H9 (cell line): ENCODE data around the gene HIGD2B. TPM values are rescaled to one million over a fixed set of nuclear protein-coding genes. Genes with fewer than 3 reads are reported as not detected.

Experiments
- DNase-seq: peaks from one replicate; pipeline ENCODE4 v3.0.0-alpha.2; 2017
- H2AFZ ChIP-seq: one replicate; pipeline ENCODE4 v1.6.1; 2013; ENCODE audit warnings: mild to moderate bottlenecking, low read length, control low read depth, moderate library complexity
- H2AK5ac ChIP-seq: 2 replicates; pipeline ENCODE4 v1.6.1; 2013; ENCODE audit warnings: low read length, control low read depth, mixed read lengths; ENCODE audit not compliant: insufficient read length
- H2BK120ac ChIP-seq: one replicate; pipeline ENCODE4 v1.6.1; 2013; ENCODE audit warnings: low read depth, mild to moderate bottlenecking, low read length, control low read depth, inconsistent platforms; ENCODE audit not compliant: poor library complexity, severe bottlenecking
- H2BK12ac ChIP-seq: 2 replicates; pipeline ENCODE4 v1.6.1; 2013; ENCODE audit warnings: low read length, control low read depth, mixed read lengths, low read depth; ENCODE audit not compliant: insufficient read length
- H2BK15ac ChIP-seq: 2 replicates; pipeline ENCODE4 v1.6.1; 2013; ENCODE audit warnings: low read depth, low read length, control low read depth
- H2BK20ac ChIP-seq: one replicate; pipeline ENCODE4 v1.6.1; 2013; ENCODE audit warnings: low read depth, mild to moderate bottlenecking, low read length, control low read depth, inconsistent platforms; ENCODE audit not compliant: poor library complexity, severe bottlenecking
- H2BK5ac ChIP-seq: 2 replicates; pipeline ENCODE4 v1.6.1; 2013; ENCODE audit warnings: low read length, control low read depth, mixed read lengths; ENCODE audit not compliant: insufficient read length
- H3K14ac ChIP-seq: 2 replicates; pipeline ENCODE4 v1.6.1; 2013; ENCODE audit warnings: low read length, control low read depth; ENCODE audit not compliant: insufficient read depth
- H3K18ac ChIP-seq: 2 replicates; pipeline ENCODE4 v1.6.1; 2013; ENCODE audit warnings: low read depth, mild to moderate bottlenecking, mixed read lengths, low read length, control low read depth; ENCODE audit not compliant: insufficient read length
- H3K23ac ChIP-seq: 2 replicates; pipeline ENCODE4 v1.6.1; 2013; ENCODE audit warnings: low read length, control low read depth, mixed read lengths, low read depth; ENCODE audit not compliant: insufficient read length
- H3K23me2 ChIP-seq: 2 replicates; pipeline ENCODE4 v1.6.1; 2013; ENCODE audit warnings: low read depth, mild to moderate bottlenecking, mixed read lengths, low read length, control low read depth; ENCODE audit not compliant: insufficient read length, poor library complexity, severe bottlenecking
- H3K27ac ChIP-seq: 2 replicates; pipeline ENCODE4 v1.5.1; 2013; ENCODE audit warnings: low read length, control low read depth, mixed read lengths, low read depth; ENCODE audit not compliant: insufficient read length
- H3K27me3 ChIP-seq: 2 replicates; pipeline ENCODE4 v1.6.1; 2013; ENCODE audit warnings: low read length, control low read depth, inconsistent platforms; ENCODE audit not compliant: insufficient read depth
- H3K4ac ChIP-seq: 2 replicates; pipeline ENCODE4 v1.6.1; 2013; ENCODE audit warnings: low read depth, mild to moderate bottlenecking, control low read depth, inconsistent platforms, low read length, moderate library complexity
- H3K4me1 ChIP-seq: 2 replicates; pipeline ENCODE4 v1.6.1; 2013; ENCODE audit warnings: low read length, control low read depth, inconsistent platforms; ENCODE audit not compliant: insufficient read depth
- H3K4me2 ChIP-seq: 2 replicates; pipeline ENCODE4 v1.6.1; 2013; ENCODE audit warnings: low read length, control low read depth, mixed read lengths; ENCODE audit not compliant: insufficient read length, insufficient read depth
- H3K56ac ChIP-seq: 2 replicates; pipeline ENCODE4 v1.6.1; 2013; ENCODE audit warnings: low read depth, mild to moderate bottlenecking, mixed read lengths, low read length, control low read depth; ENCODE audit not compliant: insufficient read length
- H3K79me1 ChIP-seq: 2 replicates; pipeline ENCODE4 v1.6.1; 2013; ENCODE audit warnings: low read depth, mild to moderate bottlenecking, moderate library complexity, low read length, control low read depth, inconsistent platforms; ENCODE audit not compliant: insufficient read depth, poor library complexity, severe bottlenecking
- H3K79me2 ChIP-seq: 2 replicates; pipeline ENCODE4 v1.6.1; 2013; ENCODE audit warnings: low read length, control low read depth, inconsistent platforms; ENCODE audit not compliant: insufficient read depth
- H3K9ac ChIP-seq: 2 replicates; pipeline ENCODE4 v1.6.1; 2013; ENCODE audit warnings: low read length, control low read depth, mixed read lengths; ENCODE audit not compliant: insufficient read length; ENCODE audit errors: extremely low read depth
- H3K9me3 ChIP-seq: one replicate; pipeline ENCODE4 v1.6.1; 2013; ENCODE audit warnings: low read depth, low read length, inconsistent platforms; ENCODE audit not compliant: control insufficient read depth
- H3T11ph ChIP-seq: one replicate; pipeline ENCODE4 v1.6.1; 2013; ENCODE audit warnings: mild to moderate bottlenecking, low read length, control low read depth, inconsistent platforms
- H4K20me1 ChIP-seq: one replicate; pipeline ENCODE4 v1.6.1; 2013; ENCODE audit not compliant: control insufficient read depth, insufficient read length, insufficient read depth
- H4K5ac ChIP-seq: 2 replicates; pipeline ENCODE4 v1.6.1; 2013; ENCODE audit warnings: low read depth, mild to moderate bottlenecking, mixed read lengths, low read length, control low read depth; ENCODE audit not compliant: insufficient read length
- H4K8ac ChIP-seq: replicated peaks from 2 replicates; pipeline ENCODE4 v1.6.1; 2013; ENCODE audit warnings: low read length, control low read depth, mixed read lengths, low read depth; ENCODE audit not compliant: insufficient read length
- H4K91ac ChIP-seq: 2 replicates; pipeline ENCODE4 v1.6.1; 2013; ENCODE audit warnings: low read depth, mild to moderate bottlenecking, moderate library complexity, mixed read lengths, low read length, control low read depth; ENCODE audit not compliant: insufficient read length
- H3K27ac Mint-ChIP-seq, 3 experiments: 2 replicates in 2 of 3; 3 replicates in 1 of 3; pipeline ENCODE4 v1.8.0; 2020 to 2021; ENCODE audit warnings: mixed read lengths in 3 of 3, mild to moderate bottlenecking in 1 of 3, moderate library complexity in 1 of 3
- H3K27me3 Mint-ChIP-seq: 2 replicates; pipeline ENCODE4 v1.8.0; 2021; ENCODE audit warnings: low read depth, mild to moderate bottlenecking, moderate library complexity, mixed read lengths
- H3K36me3 Mint-ChIP-seq, 3 experiments: 2 replicates in 2 of 3; 3 replicates in 1 of 3; pipeline ENCODE4 v1.8.0; 2020 to 2021; ENCODE audit warnings: low read depth in 3 of 3, mixed read lengths in 3 of 3; ENCODE audit not compliant: insufficient read depth in 1 of 3
- H3K4me1 Mint-ChIP-seq, 2 experiments: 2 replicates each; pipeline ENCODE4 v1.8.0; 2020; ENCODE audit warnings: mixed read lengths in 2 of 2
- H3K4me3 Mint-ChIP-seq, 2 experiments: 2 replicates in 1 of 2; 3 replicates in 1 of 2; pipeline ENCODE4 v1.8.0; 2020 to 2021; ENCODE audit warnings: mild to moderate bottlenecking in 2 of 2, mixed read lengths in 2 of 2, moderate library complexity in 1 of 2
- H3K9me3 Mint-ChIP-seq, 2 experiments: 2 replicates in 1 of 2; 3 replicates in 1 of 2; pipeline ENCODE4 v1.8.0; 2020; ENCODE audit warnings: mild to moderate bottlenecking in 2 of 2, mixed read lengths in 2 of 2, moderate library complexity in 1 of 2
- CTCF ChIP-seq: fragments of 200-600 bp; sonication (generic); conservative IDR thresholded peaks from 3 replicates; pipeline ENCODE4 v1.8.0; 2021; ENCODE audit warnings: antibody characterized with exemption, mild to moderate bottlenecking
- WGBS: extraction: QIAGEN DNeasy Blood & Tissue Kit; methylation state at CpG from one replicate; pipeline ENCODE4 v1.1.7; 2013; ENCODE audit warnings: missing lambda C conversion rate, low lambda C conversion rate, mixed read lengths; ENCODE audit not compliant: insufficient read length; ENCODE audit errors: extremely low coverage; 5-methylcytosine and 5-hydroxymethylcytosine counted together
- total RNA-seq: library from RNA; stranded (reverse); gene quantifications from 2 replicates; pipeline ENCODE4 v1.2.1, GENCODE V29; 2021

HIGD2B gene
- total RNA-seq, 1 experiment from 2014 or later = not detected

- no peaks in the 10 kb centered on the region for H3K27me3 ChIP-seq
- no peak overlapping the region for H2BK12ac ChIP-seq
- no peaks in the 10 kb centered on the region for H3K79me2 ChIP-seq
- no peak overlapping the region for H3K4ac ChIP-seq
- no peak overlapping the region for H3K23ac ChIP-seq
- H3K4me1 ChIP-seq = no peaks in the 10 kb centered on the region; the same call in 1 of the 2 replicates
- H2AFZ ChIP-seq = no peak overlapping the region
- TF ChIP-seq CTCF = no peak
- H3K27ac ChIP-seq = no peak overlapping the region
- H3K9me3 Mint-ChIP-seq = no peaks in the 10 kb centered on the region; a peak in 1 of 5 replicates
- no peaks in the 10 kb centered on the region for H4K20me1 ChIP-seq
- no peak overlapping the region for H4K8ac ChIP-seq
- peaks cover 13% of the 10 kb centered on the region in 2 experiments for H3K4me1 Mint-ChIP-seq
- H3K27me3 Mint-ChIP-seq = peaks cover 2% of the 10 kb centered on the region; the same call in 1 of the 2 replicates
- no peak overlapping the region for H2AK5ac ChIP-seq
- H3K18ac ChIP-seq = no peak overlapping the region
- H3K79me1 ChIP-seq = no peaks in the 10 kb centered on the region
- H3K14ac ChIP-seq = no peak overlapping the region
- no peak overlapping the region for H3K4me2 ChIP-seq
- H2BK5ac ChIP-seq = no peak overlapping the region
- H3K9me3 ChIP-seq = no peaks in the 10 kb centered on the region
- H2BK120ac ChIP-seq = no peak overlapping the region
- peaks cover 3% of the 10 kb centered on the region for H3K23me2 ChIP-seq
- no peak for DNase-seq
- H4K5ac ChIP-seq = no peak overlapping the region
- peak overlapping the region; percentile 23 for H3K9ac ChIP-seq
- H3K4me3 Mint-ChIP-seq = no peak overlapping the region
- no peak overlapping the region for H4K91ac ChIP-seq
- no CpG with 5 or more reads among the region's 3 CpGs for WGBS
- H3T11ph ChIP-seq = no peak overlapping the region
- H3K36me3 Mint-ChIP-seq = no peaks in the 10 kb centered on the region
- H3K27ac Mint-ChIP-seq = peak overlapping the region in 1 of 3 experiments; percentile 18; a peak in 2 of 7 replicates
- H3K56ac ChIP-seq = no peak overlapping the region
- no peak overlapping the region for H2BK15ac ChIP-seq
- H2BK20ac ChIP-seq = no peak overlapping the region
Observed at GRCh38 chr15:72682772-72683171, 3.2 kb downstream of the HIGD2B start.
